ENCODE measurements around the gene ASB6.
"Not testable (repeated sequence)": the region's sequence is repeated elsewhere in the genome, so short reads cannot be mapped to it uniquely, and the experiment has no call there.

Gene ASB6

GRCh38 chr9:129643706-129644105 lies 1.8 kb upstream of the ASB6 start:
- DNase-seq (ENCODE audit: low read depth) = no peak

DNA sequence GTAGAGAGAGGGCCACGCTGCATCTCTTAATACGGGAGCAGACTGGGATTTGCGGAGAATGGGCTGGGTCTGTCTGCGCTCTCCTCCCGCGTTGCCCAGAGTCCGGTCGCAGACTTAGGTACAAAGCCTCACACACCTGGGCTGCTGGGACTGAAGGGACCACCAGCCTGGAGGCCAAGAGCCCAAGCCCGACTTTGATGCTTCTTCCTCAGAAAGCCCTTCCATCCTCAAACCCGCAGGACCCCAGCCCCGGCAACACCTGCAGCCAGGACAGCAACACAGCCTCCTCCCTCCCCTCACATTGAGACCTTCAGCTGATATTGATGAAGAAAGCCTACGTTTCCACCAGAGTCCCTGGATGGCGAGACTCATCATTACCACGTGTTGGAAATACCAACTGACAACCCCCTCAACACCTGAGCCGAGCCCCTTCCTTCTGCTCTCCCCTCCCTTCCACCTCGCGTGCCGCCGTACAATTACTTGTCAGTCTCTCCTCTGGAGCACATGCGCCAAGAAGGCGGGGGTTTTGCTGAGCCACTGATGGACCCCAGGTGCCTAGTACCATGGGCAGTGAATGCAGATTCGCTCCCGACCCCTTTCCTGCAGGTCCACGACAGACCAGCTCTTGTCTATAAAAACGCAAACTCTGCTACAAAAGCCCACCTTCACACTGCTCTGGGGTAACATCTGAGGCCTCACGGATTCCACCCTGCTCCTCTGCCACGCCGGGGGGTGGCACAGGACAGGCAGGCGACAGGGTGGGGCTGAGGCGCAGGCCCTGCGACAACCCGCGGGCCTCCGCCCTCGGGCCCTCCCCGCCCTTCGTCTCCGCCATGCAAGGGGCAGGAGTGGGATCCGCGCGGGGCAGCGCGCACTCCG lies 841 bp downstream of the ASB6 start:
- DNase-seq (ENCODE audit: low read depth) = no peak

- no peak for DNase-seq (ENCODE audit: low read depth)
Observed at GRCh38 chr9:129640086-129640870, 1.7 kb downstream of the ASB6 start.

GRCh38 chr9:129639756-129640085 lies 2.2 kb downstream of the ASB6 start:
- DNase-seq (ENCODE audit: low read depth) = no peak

DNA sequence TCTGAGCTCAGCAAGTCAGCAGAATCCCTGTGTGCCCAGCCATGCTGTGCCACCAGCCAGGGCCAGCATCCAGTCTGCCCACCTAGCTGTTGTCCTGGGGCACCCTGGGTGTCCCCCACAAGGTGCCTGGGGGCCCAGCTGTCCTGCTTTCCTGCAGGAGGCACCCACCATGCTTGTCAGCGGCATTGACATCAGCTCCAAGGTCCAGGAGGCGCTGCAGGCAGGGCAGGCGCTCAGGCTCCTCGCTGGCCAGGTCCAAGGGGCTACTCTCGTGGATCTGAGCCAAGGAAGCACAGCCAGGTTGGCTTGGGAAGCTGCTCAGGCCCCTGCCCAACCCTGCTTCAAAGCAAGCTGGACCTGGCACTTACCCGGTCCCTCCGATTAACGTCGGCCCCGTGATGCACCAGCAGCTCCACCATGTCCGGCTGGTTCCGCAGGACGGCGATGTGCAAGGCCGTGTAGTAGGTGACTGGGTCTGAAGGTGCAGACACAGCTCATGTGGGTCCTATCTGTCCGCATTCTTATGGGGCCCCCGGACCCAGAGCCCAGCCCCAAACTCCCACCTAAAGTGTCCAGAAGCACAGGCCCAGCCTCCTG lies 2.8 kb downstream of the ASB6 start:
- DNase-seq (ENCODE audit: low read depth) = no peak

GRCh38 chr9:129637673-129638439 lies 4.1 kb downstream of the ASB6 start:
- no peak for DNase-seq (ENCODE audit: low read depth)

DNA sequence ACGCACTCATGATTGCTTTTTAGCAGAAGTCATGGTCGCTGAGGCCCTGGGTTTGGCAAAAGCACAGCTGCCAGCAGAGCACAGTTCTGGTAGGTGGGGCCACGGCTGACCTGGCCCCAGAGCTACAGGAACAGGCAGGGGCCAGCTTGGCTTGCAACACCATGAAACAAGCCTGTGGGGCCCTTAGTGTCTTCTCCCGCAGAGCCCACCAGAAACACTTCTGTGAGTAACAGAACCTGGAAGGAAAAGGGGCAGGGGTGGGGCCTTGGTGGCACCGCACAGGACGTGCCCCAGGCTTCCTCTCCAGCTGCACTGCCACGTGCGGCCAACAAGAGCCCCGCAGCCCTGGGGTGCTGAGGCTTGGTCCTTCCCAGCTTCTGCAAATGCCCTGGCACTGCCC lies 4.8 kb downstream of the ASB6 start:
- DNase-seq (ENCODE audit: low read depth) = no peak

DNA sequence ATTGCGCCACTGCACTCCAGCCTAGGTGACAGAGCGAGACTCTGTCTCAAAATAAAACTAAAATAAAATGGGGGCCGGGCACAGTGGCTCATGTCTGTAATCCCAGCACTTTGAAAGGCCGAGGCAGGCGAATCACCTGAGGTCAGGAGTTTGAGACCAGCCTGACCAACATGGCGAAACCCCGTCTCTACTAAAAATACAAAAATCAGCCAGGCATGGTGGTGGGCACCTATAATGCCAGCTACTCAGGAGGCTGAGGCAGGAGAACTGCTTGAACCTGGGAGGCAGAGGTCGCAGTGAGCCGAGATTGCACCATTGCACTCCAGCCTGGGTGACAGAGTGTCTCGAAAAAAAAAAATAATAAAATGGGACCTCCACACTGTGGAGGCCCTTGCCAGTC lies 5.6 kb downstream of the ASB6 start:
- not testable (repeated sequence) for DNase-seq (ENCODE audit: low read depth)

- no peak for DNase-seq (ENCODE audit: low read depth)
Observed at GRCh38 chr9:129635099-129636065, 6.6 kb downstream of the ASB6 start.

DNA sequence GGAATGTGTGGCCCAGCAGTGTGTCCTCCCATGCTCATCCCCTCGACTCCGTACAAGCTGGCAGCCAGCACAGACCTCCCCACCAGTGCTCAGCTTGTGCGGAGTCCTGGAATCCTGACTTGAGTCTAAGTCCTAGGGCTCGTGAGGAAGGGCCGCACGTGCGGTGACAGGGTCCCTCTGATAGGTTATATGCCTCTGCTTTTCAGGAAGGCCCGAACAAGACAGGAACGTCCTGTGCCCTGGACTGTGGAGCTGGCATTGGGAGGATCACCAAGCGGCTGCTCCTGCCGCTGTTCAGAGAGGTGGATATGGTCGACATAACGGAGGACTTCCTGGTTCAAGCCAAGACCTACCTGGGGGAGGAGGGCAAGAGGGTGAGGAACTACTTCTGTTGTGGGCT lies 8.1 kb downstream of the ASB6 start:
- no peak for DNase-seq (ENCODE audit: low read depth)

- no peak for DNase-seq (ENCODE audit: low read depth)
Observed at GRCh38 chr9:129633207-129633606, 8.7 kb downstream of the ASB6 start.

DNA sequence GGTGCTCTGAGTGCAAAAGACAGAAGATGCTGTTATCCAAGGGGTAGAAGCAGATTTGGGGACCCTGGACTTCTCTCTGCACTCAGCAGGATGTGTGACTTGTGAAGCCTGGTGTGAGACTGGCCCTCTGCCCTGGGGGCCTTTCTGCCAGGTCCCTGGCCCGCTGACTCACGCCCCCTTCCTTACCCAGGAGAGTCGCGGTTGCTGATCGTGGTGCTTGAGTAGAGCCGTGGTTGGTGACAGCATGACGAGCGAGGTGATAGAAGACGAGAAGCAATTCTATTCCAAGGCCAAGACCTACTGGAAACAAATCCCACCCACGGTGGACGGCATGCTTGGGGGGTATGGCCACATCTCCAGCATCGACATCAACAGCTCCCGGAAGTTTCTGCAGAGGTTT lies 9.5 kb downstream of the ASB6 start:
- peak; percentile 67 for DNase-seq (ENCODE audit: low read depth)

DNA sequence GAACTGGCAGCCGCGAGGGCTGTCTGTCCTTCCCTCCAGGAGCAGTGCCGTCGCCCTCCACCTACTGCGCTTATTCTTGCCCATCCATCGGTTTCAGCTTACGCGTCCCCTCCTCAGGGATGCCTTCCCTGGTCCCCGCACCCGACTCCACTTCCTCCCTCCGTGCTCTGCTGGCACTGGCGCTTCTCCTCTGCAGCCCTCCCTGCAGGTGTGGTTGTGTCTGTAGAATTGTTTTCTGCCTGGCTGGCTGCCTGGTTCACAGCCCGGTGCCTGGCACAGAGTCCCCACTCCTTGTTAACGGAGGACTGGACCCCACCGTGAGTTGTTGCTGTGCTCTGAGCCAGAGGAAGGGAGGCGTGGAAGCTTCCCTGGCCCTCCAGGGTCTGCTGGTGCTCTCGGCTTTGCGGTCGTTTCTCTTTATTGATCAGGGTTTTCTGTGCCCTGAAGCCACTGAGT lies 10.2 kb downstream of the ASB6 start:
- DNase-seq (ENCODE audit: low read depth) = no peak

- peak; percentile 92 for DNase-seq (ENCODE audit: low read depth)
Observed at GRCh38 chr9:129630967-129631673, 10.8 kb downstream of the ASB6 start.

DNA sequence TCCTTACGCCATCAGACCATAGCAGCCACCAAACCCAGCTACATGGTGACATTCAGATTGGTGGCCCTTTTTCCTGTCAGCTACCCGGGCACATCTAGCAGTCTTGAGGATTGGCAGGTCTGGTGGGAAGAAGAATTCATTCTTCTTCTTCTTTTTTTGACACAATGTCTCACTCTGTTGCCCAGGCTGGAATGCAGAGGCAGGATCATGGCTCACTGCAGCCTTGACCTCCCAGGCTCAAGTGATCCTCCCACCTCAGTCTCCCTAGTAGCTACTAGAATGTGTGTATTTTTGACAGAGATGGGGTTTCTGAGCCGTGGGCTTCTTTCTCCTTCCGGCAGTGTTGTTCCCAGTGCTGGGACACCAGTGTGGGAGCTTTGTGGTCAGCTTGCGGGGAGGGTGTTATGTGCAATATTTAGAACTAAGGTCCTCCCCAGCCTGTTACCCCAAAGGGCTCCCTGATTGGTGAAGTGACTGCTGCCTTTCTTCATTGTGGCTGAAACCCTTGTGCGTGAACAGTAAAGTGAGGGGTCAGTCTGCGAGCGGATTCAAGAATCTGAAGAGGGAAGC lies 12.6 kb downstream of the ASB6 start:
- no peak for DNase-seq (ENCODE audit: low read depth)

GRCh38 chr9:129628709-129629108 lies 13.2 kb downstream of the ASB6 start:
- no peak for DNase-seq (ENCODE audit: low read depth)

GRCh38 chr9:129627556-129628440 lies 14.2 kb downstream of the ASB6 start:
- DNase-seq (ENCODE audit: low read depth) = no peak

DNA sequence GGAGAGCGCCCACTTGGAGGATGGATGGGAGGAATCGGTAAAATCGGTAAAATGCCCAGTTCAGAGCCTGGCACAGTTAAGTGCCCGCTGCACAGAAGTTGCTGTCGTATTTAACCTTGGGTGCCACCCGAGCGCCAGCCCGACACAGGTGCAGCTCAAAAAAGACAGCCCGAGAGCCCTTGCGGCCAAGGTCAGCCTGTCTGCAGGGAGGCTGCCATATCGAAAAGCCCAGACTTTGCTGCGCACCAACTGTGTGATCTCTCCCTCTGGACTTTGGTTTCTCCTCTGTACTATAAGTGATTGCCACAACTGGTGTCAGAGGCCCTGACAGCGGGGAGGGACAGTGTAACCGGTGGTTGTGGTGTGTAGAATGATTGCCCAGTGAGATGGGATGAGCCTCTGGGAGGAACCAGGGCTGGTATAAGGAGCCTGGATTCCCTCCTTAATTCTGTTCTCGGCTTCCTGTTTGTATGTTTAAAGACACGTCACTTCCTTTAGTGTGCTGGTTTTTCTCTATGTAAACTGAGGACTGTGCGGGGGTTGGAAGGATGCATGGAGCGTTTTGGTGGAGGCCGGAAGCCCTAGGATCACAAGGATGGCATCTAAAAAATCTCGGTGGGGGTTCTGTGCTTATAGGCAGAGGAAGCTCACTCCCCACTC lies 15.2 kb downstream of the ASB6 start:
- peak; percentile 90 for DNase-seq (ENCODE audit: low read depth)
